OCI-LY3 (cell line): Measurements from ENCODE around the gene PPL.

Experiments
- CTCF ChIP-seq: fragments of 200-600, 300-600 bp; sonication (generic); IDR thresholded peaks from 2 replicates; pipeline ENCODE4 v1.5.1; 2014; ENCODE audit warnings: antibody characterized with exemption, low read length, low read depth
- EZH2phosphoT487 ChIP-seq: fragments of 200-600 bp; shearing (Covaris generic); IDR thresholded peaks from 2 replicates; pipeline ENCODE4 v1.6.1; 2018; ENCODE audit warnings: antibody characterized with exemption, mixed run types, low read depth

GRCh38 chr16:4938683-4939030 lies 1.7 kb upstream of the PPL start:
- no peak for TF ChIP-seq CTCF
- no peak for TF ChIP-seq EZH2phosphoT487
